Fibroblast of the aortic adventitia (primary cell): ENCODE data around the gene CNFN. TPM values are rescaled to one million over a fixed set of nuclear protein-coding genes. Genes with fewer than 3 reads are reported as not detected.

Experiments
- DNase-seq: peaks from one replicate; pipeline ENCODE4 v3.0.0-alpha.2; 2010; ENCODE audit warnings: low read depth
- H3K4me3 ChIP-seq: 2 replicates; pipeline ENCODE4 v1.5.1; 2011; ENCODE audit warnings: low read depth, mild to moderate bottlenecking, control low read depth, low read length, moderate library complexity
- CTCF ChIP-seq: IDR thresholded peaks from 2 replicates; pipeline ENCODE4 v1.5.1; 2011; ENCODE audit warnings: mild to moderate bottlenecking, low read length, control low read depth, inconsistent platforms; ENCODE audit not compliant: insufficient read depth
- total RNA-seq: library from RNA; depleted of rRNA; stranded (reverse); fragments of >200 nt; gene quantifications from 2 replicates; pipeline ENCODE4 v1.2.3, GENCODE V29; 2012; ENCODE audit warnings: low replicate concordance

CNFN gene
- total RNA-seq, 1 donor = not detected

DNA sequence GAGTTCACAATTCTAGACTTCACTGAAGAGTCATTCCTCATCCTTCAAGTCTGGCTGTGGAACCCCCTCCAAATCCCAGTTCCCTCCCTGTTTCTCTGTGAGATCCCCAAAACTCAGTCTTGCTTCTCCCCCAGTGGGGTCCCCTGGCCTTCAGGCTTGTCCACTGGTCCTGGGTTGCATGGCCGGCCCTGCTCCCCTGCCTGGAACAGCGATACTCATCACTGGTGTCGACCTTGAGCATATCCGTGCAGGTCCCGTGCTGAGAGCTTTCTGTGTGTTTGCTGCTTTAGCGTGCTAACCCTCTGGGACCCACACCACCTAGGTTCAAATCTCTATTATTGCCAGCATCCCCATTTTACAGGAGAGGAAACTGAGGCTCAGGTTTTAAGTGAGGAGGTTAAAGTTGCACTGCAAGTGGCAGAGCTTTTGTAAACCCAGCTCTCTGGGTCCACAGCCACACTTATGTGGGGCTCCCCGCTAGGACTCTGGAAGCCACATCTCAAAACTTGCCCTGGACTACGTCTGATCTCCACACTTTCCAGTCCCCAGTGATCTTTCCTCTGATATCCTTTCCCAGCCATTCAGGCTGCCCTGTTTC lies 21.6 kb upstream of the CNFN start:
- no peak for TF ChIP-seq CTCF
- no peak for DNase-seq
- H3K4me3 ChIP-seq = no peak overlapping the region

DNA sequence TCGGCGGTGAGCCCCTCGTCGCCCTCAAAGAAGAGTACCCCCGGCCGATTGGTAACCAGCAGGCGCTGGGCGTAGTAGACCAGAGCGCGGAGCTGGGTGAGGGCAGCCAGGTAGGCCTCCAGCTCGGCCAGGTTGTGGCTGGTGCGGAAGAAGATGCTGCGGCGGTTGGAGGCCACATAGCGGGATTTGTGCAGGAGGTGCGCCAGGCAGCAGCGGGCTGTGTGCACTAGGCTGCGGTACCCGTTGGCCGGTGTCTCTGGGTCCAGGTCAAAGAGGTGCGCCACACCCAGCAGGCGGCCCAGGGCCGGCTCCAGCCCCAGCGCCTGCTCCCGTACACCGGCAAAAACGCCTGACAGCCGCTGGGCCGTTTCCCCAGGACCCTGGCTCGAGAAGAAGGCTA lies 20.3 kb upstream of the CNFN start:
- no peak for TF ChIP-seq CTCF
- H3K4me3 ChIP-seq = no peak overlapping the region
- DNase-seq = no peak

GRCh38 chr19:42409477-42409876 lies 19.4 kb upstream of the CNFN start:
- no peak for TF ChIP-seq CTCF
- no peak overlapping the region for H3K4me3 ChIP-seq
- DNase-seq = peak; percentile 7

DNA sequence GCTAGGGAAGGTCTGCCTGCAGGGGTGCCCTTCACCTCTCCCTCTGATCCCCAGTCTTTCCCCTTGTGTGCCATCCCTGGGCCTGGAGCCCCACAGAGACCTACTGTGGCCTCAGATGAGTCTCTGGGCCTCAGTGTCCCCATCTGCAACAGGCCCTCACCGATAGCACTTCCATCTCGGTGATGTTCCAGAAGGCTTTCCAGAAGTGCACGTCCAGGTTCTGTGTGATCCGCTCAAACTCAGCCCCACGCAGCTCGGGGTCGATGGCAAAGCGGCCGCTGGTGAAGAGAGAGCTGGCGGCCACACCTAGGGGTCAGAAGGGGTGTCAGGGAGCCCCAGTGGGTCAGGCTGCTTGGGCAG lies 17.7 kb upstream of the CNFN start:
- TF ChIP-seq CTCF = no peak
- no peak for DNase-seq
- no peak overlapping the region for H3K4me3 ChIP-seq

- no peak for DNase-seq
- TF ChIP-seq CTCF = no peak
Observed at GRCh38 chr19:42407085-42407815, 17.2 kb upstream of the CNFN start.

DNA sequence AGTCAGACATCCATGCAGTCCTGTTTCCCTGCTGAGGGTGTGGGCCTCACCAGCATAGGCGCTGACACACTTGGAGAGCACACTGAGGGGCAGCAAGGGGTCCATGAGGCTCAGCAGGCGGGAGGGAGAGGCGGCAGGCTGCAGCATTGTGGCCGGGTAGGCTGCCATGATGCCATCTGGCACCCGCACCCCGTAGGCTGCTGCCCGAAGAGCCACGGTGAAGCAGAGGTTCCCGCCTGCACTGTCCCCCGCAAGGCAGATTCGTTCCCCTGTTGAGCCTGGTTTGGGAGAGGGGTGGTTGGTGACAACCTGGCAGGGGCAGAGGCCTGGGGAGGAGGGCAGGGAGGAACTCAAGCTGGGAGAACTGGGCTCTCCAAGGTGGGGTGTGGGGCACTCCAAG lies 16.0 kb upstream of the CNFN start:
- H3K4me3 ChIP-seq = no peak overlapping the region
- no peak for TF ChIP-seq CTCF
- DNase-seq = no peak

More at GRCh38 chr19:42407085-42407815, 17.2 kb upstream of the CNFN start:
- no peak overlapping the region for H3K4me3 ChIP-seq
